Tibial nerve (tissue), 3 donors: ENCODE measurements around the gene TENM4.

Experiments used
- CTCF ChIP-seq, 5 experiments: fragments of 200-600 bp in 3 of 5; fragments of 450-650 bp in 2 of 5; sonication (generic) in 3 of 5; IDR thresholded peaks; one replicate each; pipeline ENCODE4 v1.5.1; 2016 to 2019; ENCODE audit warnings: antibody characterized with exemption in 5 of 5, mild to moderate bottlenecking in 3 of 5, moderate library complexity in 2 of 5
- POLR2A ChIP-seq, 2 donors: fragments of 450-650 bp; IDR thresholded peaks; one replicate each; pipeline ENCODE4 v1.6.1; 2017; ENCODE audit warnings: antibody characterized with exemption in 2 of 2, mild to moderate bottlenecking in 2 of 2, moderate library complexity in 2 of 2

GRCh38 chr11:79059141-79059540, 381.7 kb downstream of the TENM4 start:
- TF ChIP-seq CTCF (IDR thresholded peaks at IDR 0.05) (no peak), POLR2A (IDR thresholded peaks at IDR 0.05) (no peak)
